Activated CD8-positive, alpha-beta memory T cell treated with anti-CD3 and anti-CD28 coated beads for 24 hours (primary cell): Measurements from ENCODE around the gene NXPE4.
"Not testable (repeated sequence)": the region's sequence is repeated elsewhere in the genome, so short reads cannot be mapped to it uniquely, and the experiment has no call there.

Experiments
- DNase-seq: peaks from one replicate; pipeline ENCODE4 v3.0.0-alpha.2; 2020

The NXPE4 gene

DNA sequence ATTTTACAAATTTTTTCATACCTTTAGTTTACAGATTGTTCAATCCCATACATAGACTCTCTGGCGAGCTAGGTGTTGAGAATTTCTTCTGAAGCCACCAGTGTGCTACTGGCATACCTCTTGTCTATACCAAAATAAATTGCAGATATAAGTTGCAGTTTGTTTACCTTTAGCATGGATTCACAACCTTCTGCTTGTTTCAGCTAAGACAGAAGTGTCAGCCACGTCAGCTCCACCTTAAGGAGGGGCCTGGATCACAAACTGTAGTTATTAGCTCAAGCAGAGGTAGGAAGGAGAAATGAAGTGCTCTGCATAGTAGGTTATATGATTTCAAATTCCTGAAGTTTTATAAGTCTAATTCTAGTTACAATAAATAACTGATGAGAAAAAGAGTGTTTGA is at the start of gene NXPE4:
Gene NXPE4 (minus strand): TSS at position 216 of the 400 bp plus-strand sequence. CDS start 1,027 bp downstream, outside the sequence.
- no peak for DNase-seq

DNA sequence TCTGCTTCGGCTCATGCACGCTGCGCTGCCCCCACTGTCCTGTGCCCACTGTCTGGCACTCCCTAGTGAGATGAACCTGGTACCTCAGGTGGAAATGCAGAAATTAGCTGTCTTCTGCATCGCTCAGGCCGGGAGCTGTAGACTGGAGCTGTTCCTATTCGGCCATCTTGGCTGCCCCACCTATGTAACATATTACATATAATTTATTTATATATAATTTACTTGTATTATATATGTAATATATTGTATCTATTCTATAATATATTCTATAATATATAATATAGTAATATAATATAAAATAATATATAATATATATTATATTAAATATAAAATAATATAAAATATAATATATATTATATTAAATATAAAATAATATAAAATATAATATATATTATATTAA is 43.9 kb upstream of the NXPE4 start:
- not testable (repeated sequence) for DNase-seq

DNA sequence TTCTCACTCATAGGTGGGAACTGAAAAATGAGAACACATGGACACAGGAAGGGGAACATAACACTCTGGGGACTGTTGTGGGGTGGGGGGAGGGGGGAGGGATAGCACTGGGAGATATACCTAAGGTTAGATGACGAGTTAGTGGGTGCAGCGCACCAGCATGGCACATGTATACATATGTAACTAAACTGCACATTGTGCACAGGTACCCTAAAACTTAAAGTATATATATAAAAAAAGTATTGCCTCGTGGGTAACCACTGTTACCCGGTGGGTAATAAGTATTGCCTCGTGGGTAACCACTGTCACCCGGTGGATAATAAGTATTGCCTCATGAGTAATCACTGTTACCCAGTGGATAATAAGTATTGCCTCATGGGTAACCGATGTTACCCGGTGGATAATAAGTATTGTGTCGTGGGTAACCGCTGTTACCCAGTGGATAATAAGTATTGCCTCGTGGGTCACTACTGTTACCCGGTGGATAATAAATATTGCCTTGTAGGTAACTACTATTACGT is 35.9 kb upstream of the NXPE4 start:
- not testable (repeated sequence) for DNase-seq

DNA sequence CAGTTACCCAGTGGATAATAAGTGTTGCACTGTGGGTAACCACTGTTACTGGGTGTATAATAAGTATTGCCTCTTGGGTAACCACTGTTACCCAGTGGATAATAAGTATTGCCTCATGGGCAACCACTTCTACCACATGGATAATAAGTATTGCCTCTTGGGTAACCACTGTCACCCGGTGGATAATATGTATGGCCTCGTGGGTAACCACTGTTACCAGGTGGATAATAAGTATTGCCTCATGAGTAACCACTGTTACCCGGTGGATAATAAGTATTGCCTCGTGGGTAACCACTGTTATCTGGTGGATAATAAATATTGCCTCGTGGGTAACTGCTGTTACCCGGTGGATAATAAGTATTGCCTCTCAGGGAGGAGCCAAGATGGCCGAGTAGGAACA is 29.7 kb upstream of the NXPE4 start:
- DNase-seq, result no peak

DNA sequence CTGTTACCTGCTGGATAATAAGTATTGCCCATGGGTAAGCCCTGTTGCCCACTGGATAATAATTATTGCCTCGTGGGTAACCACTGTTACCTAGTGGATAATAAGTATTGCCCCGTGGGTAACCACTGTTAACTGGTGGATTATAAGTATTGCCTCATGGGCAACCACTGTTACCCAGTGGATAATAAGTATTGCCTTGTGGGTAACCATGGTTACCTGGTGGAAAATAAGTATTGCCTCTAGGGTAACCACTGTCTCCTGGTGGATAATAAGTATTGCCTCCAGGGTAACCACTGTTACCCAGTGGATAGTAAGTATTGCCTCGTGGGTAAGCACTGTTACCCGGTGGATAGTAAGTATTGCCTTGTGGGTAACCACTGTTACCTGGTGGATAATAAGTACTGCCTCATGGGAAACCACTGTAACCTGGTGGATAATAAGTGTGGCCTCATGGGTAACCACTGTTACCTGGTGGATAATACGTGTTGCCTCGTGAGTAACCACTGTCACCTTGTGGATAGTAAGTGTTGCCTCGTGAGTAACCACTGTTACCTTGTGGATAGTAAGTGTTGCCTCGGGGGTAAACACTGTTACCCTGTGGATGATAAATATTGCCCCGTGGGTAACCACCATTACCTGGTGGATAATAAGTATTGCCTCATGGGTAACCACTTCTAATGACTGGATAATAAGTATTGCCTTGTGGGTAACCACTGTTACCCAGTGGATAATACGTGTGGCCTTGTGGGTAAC is 29.0 kb upstream of the NXPE4 start:
- no peak for DNase-seq

DNA sequence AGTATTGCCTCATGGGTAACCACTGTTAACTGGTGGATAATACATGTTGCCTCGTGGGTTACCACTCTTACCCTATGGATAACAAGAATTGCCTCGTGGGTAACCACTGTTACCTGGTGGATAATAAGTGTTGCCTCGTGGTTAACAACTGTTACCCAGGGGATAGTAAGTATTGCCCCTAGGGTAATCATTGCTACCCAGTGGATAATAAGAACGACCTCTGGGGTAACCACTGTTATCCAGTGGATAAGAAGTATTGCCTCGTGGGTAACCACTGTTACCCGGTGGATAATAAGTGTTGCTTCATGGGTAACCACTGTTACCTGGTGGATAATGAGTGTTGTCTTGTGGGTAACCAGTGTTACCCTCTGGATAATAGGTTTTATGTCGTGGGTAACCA is 28.1 kb upstream of the NXPE4 start:
- DNase-seq, result no peak

DNA sequence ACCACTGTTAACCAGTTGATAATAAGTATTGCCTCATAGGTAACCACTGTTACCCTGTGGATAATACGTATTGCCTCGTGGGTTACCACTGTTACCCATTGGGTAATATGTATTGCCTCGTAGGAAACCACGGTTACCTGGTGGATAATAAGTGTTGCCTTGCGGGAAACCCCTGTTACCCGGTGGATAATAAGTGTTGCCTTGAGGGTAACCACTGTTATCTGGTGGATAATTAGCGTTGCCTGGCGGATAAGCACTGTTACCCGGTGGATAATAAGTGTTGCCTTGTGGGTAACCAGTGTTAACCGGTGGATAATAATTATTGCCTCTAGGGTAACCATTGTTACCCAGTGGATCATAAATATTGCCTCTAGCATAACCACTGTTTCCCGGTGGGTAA is 27.3 kb upstream of the NXPE4 start:
- no peak for DNase-seq

DNA sequence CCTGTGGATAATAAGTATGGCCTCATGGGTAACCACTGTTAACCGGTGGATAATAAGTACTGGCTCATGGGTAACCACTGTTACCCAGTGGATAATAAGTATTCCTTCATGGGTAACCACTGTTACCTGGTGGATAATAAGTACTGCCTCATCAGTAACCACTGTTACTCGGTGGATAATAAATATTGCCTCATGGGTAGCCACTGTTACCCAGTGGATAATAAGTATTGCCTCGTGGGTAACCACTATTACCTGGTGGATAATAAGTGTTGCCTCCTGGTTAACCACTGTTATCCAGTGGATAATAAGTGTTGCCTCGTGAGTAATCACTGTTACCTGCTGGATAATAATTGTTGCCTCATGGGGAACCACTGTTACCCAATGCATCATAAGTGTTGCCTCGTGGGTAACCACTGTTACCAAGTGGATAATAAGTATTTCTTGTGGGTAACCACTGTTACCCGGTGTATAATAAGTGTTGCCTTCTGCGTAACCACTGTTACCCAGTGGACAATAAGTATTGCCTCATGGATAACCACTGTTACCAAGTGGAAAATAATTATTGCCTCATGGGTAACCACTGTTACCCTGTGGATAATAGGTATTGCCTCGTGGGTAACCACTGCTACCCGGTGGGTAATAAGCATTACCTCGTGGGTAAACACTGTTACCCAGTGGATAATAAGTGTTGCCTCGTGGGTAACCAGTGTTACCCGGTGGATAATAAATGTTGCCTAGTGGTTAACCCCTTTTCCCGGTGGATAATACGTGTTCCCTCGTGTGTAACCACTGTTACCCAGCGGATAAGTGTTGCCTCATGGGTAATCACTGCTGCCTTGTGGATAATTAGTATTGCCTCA is 26.6 kb upstream of the NXPE4 start:
- DNase-seq, result no peak

DNA sequence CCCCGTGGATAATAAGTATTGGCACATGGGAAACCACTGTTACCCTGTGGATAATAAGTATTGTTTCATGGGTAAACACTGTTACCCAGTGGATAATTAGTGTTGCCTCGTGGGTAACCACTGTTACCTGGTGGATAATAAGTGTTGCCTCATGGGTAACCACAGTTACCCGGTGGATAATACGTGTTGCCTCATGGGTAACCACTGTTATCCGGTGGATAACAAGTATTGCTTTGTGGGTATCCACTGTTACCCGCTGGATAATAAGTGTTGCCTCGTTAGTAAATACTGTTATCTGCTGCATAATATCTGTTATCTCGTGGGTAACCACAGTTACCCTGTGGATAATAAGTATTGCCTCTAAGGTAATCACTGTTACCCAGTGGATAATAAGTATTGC is 25.5 kb upstream of the NXPE4 start:
- DNase-seq, result no peak

DNA sequence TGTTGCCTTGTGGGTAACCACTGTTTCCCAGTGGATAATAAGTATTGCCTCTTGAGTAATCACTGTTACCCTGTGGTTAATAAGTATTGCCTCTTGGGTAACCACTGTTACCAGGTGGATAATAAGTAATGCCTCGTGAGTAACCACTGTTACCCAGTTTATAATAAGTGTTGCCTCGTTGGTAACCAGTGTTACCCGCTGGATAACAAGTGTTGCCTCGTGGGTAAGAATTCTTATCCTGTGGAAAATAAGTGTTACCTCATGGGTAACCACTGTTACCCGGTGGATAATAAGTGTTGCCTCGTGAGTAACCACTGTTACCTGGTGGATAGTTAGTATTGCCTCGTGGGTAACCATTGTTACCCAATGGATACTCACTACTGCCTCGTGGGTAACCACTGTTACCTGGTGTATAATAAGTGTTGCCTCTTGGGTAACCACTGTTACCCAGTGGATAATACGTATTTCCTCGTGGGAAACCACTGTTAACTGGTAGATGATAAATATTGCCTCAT is 24.1 kb upstream of the NXPE4 start:
- no peak for DNase-seq

DNA sequence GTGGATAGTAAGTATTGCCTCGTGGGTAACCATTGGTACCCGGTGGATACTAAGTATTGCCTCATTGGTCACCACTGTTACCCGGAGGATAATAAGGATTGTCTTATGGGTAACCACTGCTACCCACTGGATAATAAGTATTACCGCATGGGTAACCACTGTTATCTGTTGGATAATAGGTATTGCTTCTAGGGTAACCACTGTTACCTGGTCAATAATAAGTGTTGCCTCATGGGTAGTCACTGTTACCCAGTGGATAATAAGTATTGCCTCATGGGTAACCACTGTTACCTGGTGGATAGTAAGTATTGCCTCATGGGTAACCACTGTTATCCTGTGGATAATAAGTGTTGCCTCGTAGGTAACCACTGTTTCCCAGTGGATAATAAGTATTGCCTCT is 22.6 kb upstream of the NXPE4 start:
- no peak for DNase-seq

DNA sequence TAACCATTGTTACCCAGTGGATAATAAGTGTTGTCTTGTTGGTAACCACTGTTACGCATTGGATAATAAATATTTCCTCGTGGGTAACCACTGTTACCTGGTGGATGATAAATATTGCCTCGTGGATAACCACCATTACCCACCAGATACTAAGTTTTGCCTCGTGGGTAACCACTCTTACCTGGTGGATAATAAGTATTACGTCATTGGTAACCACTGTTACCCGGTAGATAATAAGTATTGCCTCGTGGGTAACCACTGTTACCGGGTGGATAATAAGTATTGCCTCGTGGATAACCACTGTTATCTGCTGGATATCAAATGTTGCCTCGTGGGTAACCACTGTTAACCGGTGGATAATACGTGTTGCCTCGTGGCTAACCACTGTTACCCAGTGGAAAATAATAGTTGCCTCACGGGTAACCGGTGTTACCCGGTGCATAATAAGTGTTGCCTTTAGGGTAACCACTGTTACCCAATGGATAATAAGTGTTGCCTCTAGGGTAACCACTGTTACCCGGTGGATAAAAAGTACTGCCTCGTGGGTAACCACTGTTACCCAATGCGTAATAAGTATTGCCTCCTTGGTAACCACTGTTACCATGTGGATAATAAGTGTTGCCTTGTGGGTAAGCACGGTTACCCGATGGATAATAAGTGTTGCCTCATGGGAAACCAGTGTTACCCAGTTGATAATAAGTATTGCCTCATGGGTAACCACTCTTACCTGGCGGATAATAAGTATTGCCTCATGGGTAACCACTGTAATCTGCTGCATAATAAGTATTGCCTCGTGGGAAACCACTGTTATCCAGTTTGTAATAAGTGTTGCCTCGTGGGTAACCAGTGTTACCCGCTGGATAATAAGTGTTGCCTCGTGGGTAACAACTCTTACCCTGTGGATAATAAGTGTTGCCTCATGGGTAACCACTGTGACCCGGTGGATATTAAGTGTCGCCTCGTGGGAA is 21.9 kb upstream of the NXPE4 start:
- no peak for DNase-seq

DNA sequence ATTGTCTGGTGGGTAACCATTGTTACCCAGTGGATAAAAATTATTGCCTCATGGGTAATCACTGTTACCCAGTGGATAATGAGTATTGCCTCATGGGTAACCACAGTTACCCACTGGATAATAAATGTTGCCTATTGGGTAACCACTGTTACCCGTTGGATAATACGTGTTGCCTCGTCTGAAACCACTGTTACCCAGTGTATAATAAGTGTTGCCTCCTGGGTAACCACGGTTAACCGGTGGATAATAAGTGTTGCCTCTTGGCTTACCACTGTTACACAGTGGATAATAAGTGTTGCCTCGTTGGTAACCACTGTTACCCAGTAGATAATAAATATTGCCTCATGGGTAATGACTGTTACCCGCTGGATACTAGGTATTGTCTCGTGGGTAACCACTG is 20.9 kb upstream of the NXPE4 start:
- no peak for DNase-seq

DNA sequence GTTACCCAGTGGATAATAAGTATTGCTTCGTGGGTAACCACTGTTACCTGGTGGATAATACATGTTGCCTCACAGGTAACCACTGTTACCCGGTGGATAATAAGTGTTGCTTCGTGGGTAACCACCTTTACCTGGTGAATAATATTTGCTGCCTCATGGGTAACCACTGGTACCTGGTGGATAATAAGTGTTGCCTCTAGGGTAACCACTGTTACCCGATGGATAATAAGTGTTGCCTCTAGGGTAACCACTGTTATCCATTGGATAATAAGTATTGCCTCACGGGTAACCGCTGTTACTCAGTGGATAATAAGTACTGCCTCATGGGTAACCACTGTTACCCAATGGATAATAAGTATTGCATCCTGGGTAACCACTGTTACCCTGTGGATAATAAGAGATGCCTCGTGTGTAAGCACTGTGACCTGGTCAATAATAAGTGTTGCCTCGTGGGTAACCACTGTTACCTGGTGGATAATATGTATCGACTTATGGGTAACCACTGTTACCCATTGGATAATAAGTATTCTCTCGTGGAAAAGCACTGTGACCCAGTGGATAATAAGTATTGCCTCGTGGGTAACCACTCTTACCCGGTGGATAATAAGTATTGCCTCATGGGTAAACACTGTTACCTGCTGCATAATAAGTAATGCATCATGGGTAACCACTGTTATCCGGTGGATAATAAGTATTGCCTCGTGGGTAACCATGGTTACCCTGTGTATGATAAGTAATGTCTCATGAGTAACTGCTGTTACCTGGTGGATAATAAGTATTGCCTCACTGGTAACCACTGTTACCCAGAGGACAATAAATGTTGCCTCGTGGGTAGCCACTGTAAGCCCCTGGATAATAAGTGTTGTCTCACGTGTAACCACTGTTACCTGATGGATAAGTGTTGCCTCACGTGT is 20.1 kb upstream of the NXPE4 start:
- no peak for DNase-seq

DNA sequence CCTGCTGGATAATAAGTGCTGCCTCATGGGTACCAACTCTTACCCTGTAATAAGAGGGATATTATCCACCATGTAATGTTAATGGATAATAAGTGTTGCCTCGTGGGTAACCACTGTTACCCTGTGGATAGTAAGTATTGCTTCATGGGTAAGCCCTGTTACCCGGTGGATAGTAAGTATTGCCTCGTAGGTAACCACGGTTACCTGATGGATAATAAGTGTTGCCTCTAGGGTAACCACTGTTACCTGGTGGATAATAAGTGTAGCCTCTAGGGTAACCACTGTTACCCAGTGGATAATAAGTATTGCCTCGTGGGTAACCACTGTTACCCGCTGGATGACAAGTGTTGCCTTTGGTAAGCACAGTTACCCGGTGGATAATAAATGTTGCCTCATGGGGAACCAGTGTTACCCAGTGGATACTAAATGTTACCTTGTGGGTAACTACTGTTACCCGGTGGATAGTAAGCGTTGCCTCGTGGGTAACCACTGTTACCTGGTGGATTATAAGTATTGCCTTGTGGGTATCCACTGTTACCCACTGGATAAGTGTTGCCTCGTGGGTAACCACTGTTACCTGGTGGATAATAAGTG is 18.6 kb upstream of the NXPE4 start:
- no peak for DNase-seq

DNA sequence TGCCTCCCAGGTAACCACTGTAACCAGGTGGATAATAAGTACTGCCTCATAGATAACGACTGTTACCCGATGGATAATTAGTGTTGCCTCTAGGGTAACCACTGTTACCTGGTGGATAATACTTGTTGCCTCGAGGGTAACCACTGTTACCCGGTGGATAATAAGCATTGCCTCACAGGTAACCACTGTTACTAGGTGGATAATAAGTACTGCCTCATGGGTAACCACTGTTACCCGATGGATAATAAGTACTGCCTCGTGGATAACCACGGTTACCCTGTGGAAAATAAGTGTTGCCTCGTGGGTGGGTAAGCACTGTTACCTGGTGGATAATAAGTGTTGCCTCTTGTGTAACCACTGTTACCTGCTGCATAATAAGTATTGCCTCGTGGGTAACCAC is 17.5 kb upstream of the NXPE4 start:
- DNase-seq, result not testable (repeated sequence)

DNA sequence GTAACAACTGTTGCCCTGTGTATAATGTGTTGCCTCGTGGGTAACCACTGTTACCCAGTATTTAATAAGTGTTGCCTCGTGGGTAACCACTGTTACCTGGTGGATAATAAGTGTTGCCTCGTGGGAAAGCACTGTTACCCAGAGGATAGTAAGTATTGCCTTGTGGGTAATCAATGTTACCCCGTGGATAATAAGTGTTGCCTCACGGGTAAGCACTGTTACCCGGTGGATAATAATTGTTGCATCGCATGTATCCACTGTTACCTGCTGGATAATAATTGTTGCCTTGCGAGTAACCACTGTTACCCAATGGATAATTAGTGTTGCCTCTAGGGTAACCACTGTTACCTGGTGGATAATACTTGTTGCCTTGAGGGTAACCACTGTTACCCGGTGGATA is 17.1 kb upstream of the NXPE4 start:
- DNase-seq, result no peak

DNA sequence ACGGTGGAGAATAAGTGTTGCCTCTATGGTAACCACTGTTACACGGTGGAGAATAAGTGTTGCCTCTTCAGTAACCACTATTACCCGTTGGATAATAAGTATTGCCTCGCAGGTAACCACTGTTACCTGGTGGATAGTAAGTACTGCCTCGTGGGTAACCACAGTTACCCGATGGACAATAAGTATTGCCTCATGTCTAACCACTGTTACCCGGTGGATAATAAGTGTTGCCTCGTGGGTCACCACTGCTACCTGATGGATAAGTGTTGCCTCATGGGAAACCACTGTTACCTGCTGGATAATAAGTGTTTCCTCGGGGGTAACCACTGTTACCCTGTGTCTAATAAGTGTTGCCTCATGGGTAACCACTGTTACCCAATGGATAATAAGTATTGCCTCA is 16.6 kb upstream of the NXPE4 start:
- DNase-seq, result not testable (repeated sequence)

DNA sequence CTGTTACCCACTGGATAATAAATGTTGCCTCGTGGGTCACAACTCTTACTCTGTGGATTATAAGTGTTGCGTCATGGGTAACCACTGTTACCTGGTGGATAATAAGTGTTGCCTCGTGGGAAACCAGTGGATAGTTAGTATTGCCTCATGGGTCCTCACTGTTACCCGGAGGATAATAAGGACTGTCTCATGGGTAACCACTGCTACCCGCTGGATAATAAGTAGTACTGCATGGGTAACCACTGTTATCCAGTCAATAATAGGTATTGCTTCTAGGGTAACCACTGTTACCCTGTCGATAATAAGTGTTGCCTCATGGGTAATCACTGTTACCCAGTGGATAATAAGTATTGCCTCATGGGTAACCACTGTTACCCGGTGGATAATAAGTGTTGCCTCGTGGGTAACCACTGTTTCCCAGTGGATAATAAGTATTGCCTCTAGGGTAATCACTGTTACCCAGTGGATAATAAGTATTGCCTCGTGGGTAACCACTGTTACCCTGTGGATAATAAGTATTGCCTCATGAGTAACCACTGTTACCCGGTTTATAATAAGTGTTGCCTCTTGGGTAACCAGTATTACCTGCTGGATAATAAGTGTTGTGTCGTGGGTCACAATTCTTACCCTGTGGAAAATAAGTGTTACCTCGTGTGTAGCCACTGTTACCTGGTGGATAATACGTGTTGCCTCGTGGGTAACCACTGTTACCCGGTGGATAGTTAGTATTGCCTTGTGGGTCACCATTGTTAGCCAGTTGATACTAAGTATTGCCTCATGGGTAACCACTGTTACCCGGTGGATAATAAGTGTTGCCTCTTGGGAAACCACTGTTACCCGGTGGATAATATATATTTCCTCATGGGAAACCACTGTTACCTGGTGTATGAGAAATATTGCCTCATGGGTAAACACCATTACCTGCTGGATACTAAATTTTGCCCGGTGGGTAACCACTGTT is 15.7 kb upstream of the NXPE4 start:
- DNase-seq, result no peak

DNA sequence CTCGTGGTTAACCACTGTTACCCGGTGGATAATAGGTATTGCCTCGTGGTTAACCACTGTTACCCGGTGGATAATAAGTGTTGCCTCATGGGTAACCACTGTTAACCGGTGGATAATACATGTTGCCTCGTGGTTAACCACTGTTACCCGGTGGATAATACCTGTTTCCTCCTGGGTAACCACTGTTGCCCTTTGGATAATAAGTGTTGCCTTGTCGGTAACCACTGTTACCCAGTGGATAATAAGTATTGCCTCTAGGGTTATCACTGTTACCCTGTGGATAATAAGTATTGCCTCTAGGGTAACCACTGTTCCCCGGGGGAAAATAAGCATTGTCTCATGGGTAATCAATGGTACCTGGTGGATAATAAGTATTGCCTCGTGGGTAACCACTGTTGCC is 15.0 kb upstream of the NXPE4 start:
- no peak for DNase-seq
